Right atrium auricular region (tissue), 2 donors: ENCODE measurements around the gene TP73. TPM values are rescaled to one million over a fixed set of nuclear protein-coding genes. Genes with fewer than 3 reads are reported as not detected.

Source experiments
- DNase-seq: peaks from one replicate; pipeline ENCODE4 v3.0.0-alpha.2; 2019; ENCODE audit warnings: low spot score
- H3K27ac ChIP-seq, 2 donors: fragments of 200-600 bp; sonication (generic); 1 replicate in 1 of 2; 2 replicates in 1 of 2; pipeline ENCODE4 v1.5.1; 2016 to 2019
- H3K27me3 ChIP-seq, 2 donors: fragments of 200-600 bp; sonication (generic); one replicate each; pipeline versions ENCODE4 v1.5.1 to v1.6.0; 2017 to 2019
- H3K36me3 ChIP-seq: fragments of 200-600 bp; sonication (generic); one replicate; pipeline ENCODE4 v1.5.1; 2016
- H3K4me1 ChIP-seq, 2 donors: fragments of 200-600 bp; sonication (generic); one replicate each; pipeline versions ENCODE4 v1.5.1 to v1.6.0; 2017 to 2019
- H3K4me3 ChIP-seq, 2 donors: fragments of 200-600 bp; sonication (generic); 1 replicate in 1 of 2; 2 replicates in 1 of 2; pipeline ENCODE4 v1.5.1; 2017 to 2019; ENCODE audit warnings: mild to moderate bottlenecking in 1 of 2, moderate library complexity in 1 of 2
- H3K9me3 ChIP-seq, 2 donors: fragments of 200-600 bp; sonication (generic); one replicate each; pipeline ENCODE4 v1.5.1; 2019
- total RNA-seq, 2 donors: library from RNA; depleted of rRNA; stranded (reverse); fragments of >200 nt; gene quantifications; one replicate each; pipeline ENCODE4 v1.1.0, GENCODE V29; 2016
- TF ChIP-seq, protein P1 (sequence below), 2 donors: fragments of 200-600 bp; sonication (generic); IDR thresholded peaks; one replicate each; pipeline ENCODE4 v1.5.1; 2019; ENCODE audit warnings: antibody characterized with exemption in 2 of 2

The TP73 gene
- total RNA-seq, 2 donors from 2014 or later = 0.16 TPM; not detected in 1

DNA sequence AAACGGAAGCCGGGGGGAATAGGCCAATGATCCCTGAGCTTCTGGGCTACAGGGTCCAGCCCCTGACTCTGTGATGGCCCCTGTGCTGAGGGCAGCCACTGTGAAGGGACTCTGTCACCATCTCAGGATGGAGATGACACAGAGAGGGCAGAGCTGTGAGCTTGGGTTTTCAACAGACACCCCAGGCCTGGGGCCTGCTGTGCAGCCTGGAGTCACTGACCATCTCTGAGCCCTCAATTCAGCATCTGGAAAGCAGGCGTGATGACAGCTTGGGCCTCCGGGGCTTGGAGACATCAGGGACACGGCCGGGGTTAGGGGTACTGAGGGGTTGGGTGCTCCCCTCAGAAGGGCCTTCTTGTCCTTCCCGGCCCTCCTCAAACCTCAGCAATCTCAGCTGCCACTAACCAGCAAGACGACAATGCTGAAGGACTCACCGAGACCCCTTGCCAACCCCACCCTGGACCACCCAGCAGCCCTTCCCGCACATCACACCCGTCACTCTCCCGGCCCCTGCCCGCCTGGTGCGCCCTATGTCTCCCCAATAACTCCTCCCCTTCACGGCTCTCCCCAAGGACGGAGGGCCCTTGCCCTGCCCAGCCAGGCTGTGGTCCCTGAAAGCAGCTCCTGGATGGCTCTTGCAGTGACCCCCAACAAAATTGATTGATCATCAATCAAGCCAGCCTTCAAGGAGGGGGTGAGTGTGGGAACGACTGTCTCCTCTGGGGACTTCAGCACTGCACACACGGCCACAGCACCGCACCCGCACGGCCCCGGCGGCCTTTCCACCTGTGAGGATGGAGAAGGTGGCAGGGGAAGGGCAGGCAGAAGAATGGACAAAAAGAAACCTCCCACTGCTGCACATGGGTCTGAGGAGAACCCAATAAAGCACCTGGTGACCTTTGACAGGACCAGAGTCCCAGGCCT lies 45.3 kb upstream of the TP73 start:
- H3K4me1 ChIP-seq = peaks cover 0 to 20% of the 10 kb centered on the region in 2 donors
- DNase-seq = no peak

DNA sequence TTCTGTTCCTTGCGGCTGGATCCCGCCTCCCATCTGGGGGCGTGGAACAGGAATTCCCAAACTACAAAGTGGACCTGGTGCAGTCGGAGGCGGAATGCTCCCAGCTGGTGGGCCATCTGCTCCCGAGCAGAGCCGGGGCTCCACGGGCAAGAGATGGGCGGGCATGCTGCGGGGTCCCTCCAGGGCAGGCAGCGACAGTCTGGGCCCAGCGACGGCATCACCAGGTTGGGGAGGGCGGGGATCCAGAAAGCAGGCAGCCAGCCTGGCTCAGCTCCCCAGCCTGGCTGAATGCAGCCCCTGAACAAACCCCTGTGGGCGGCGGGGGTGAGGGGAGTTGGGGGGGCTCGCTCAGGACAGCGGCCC lies 44.6 kb upstream of the TP73 start:
- H3K4me3 ChIP-seq = no peak overlapping the region
- H3K36me3 ChIP-seq = no peaks in the 10 kb centered on the region
- no peak overlapping the region for H3K27ac ChIP-seq
- TF ChIP-seq, protein P1, sequence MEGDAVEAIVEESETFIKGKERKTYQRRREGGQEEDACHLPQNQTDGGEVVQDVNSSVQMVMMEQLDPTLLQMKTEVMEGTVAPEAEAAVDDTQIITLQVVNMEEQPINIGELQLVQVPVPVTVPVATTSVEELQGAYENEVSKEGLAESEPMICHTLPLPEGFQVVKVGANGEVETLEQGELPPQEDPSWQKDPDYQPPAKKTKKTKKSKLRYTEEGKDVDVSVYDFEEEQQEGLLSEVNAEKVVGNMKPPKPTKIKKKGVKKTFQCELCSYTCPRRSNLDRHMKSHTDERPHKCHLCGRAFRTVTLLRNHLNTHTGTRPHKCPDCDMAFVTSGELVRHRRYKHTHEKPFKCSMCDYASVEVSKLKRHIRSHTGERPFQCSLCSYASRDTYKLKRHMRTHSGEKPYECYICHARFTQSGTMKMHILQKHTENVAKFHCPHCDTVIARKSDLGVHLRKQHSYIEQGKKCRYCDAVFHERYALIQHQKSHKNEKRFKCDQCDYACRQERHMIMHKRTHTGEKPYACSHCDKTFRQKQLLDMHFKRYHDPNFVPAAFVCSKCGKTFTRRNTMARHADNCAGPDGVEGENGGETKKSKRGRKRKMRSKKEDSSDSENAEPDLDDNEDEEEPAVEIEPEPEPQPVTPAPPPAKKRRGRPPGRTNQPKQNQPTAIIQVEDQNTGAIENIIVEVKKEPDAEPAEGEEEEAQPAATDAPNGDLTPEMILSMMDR (IDR thresholded peaks at IDR 0.05) = no peak
- H3K27me3 ChIP-seq = peaks cover 0 to 6% of the 10 kb centered on the region in 2 donors
- peaks cover 0 to 21% of the 10 kb centered on the region in 2 donors for H3K4me1 ChIP-seq
- H3K9me3 ChIP-seq = no peaks in the 10 kb centered on the region
- DNase-seq = no peak

More for the DNA sequence above, 45.3 kb upstream of the TP73 start:
- Histone ChIP-seq H3K9me3 (no peaks in the 10 kb centered on the region), H3K36me3 (no peaks in the 10 kb centered on the region), H3K27ac (no peak overlapping the region), H3K4me3 (no peak overlapping the region), H3K27me3 (peaks cover 0 to 6% of the 10 kb centered on the region in 2 donors)
- TF ChIP-seq, protein P1 (IDR thresholded peaks at IDR 0.05) = no peak

DNA sequence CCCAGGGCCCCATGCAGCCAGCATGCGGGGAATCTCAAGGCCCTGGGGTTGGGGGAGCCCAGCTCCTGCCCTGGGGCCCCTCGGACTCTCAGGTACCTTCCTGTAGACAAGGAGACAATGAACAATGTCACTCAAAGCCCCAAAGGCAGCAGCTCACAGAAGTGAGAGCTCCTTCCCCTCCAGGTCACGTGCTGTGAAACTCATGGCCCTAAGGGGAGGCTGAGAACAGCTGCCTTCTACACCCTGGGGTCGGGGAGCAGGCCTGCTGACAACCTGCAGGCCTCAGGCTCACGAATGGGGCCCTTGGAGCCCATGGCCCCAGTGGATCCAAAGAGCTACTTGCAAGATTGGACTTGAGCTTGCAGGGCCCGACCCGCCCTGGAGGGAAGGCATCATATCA lies 44.2 kb upstream of the TP73 start:
- Histone ChIP-seq H3K36me3 (no peaks in the 10 kb centered on the region), H3K4me1 (peaks cover 0 to 21% of the 10 kb centered on the region in 2 donors), H3K27me3 (peaks cover 0 to 6% of the 10 kb centered on the region in 2 donors), H3K9me3 (no peaks in the 10 kb centered on the region), H3K27ac (no peak overlapping the region), H3K4me3 (no peak overlapping the region)
- TF ChIP-seq, protein P1 (IDR thresholded peaks at IDR 0.05) = no peak
- no peak for DNase-seq

DNA sequence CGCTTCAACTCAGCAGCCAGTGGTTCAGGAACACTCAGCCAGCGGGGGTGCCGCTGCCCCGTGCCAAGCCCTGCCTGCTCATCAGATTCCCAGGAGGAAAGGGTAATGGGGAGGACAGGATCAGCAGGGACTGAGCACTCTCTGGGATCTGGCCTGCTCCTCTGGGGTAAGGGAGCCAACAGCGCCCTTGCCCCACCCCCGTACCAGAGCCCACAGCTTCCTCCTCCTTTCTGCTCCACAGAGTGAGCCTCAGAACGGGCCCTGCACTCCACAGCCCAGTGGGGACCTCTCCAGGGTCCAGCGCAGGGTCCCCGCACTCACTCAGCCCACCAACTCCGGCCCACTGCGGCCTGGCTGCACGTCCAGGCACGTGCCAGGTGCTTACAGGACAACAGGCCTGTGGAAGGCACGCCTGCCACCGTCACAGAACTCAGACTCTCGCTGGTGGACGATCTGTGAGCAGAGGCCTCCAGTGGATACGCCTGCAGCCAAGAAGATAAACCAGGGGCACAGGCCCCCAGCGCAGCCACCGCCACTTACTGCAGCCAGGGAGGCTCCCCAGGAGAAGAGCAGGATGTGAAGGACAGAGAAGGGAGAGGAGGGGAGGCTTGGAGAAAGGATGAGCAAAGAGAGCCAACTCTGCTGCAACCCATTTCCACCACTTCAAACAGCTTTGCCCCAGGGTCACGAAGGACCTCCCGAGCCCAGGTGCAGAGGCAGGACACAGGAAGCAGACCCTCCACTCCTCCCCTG lies 43.1 kb upstream of the TP73 start:
- no peaks in the 10 kb centered on the region for H3K36me3 ChIP-seq
- peaks cover 0 to 6% of the 10 kb centered on the region in 2 donors for H3K27me3 ChIP-seq
- no peak overlapping the region for H3K4me3 ChIP-seq
- H3K27ac ChIP-seq = no peak overlapping the region
- TF ChIP-seq, protein P1 (IDR thresholded peaks at IDR 0.05) = no peak
- peaks cover 0 to 21% of the 10 kb centered on the region in 2 donors for H3K4me1 ChIP-seq
- no peak for DNase-seq
- no peaks in the 10 kb centered on the region for H3K9me3 ChIP-seq

DNA sequence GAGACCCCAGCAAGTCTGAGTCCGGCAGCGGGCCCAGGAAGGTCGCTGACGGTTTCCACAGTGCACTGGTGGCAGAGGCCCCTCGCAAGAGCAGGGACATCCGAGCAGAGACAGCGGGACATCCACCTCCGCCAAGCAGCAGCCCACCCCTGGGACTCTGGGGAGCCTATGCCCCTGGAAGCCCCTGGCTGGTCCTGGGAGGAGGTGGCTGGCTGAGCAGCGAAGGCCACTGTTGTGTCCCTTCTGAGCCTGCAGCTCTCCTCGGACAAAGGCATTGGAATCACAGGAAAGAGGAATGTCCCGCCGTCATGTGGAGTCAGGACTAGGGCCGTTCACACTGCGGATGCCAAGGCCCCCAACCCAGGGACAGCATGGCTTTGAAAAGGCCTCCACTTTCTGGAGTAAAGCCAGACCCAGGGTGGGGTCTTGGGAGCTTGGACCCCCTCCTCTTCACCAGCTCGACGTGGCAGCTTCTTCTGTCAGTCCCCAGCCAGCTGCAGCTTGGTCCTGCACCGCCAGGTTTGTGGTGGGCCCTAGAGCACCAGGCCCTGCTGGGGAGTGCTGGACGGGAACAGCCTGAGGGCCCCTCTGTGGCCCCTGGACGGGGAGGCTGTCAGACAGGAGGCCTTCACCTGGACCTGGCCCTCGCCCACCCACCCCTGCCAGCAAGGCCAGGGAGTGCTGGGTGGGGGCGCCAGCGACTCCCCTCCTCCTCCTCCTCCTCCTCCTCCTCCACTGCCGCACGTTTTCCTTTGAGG lies 42.4 kb upstream of the TP73 start:
- no peak for DNase-seq
- no peaks in the 10 kb centered on the region for H3K9me3 ChIP-seq
- TF ChIP-seq, protein P1 (IDR thresholded peaks at IDR 0.05) = no peak
- peaks cover 0 to 6% of the 10 kb centered on the region in 2 donors for H3K27me3 ChIP-seq
- no peak overlapping the region for H3K4me3 ChIP-seq
- peaks cover 0 to 21% of the 10 kb centered on the region in 2 donors for H3K4me1 ChIP-seq
- H3K27ac ChIP-seq = no peak overlapping the region
- H3K36me3 ChIP-seq = no peaks in the 10 kb centered on the region
